HG03565 (cell line): ENCODE data around the gene DNAH3.

Source experiments
- ATAC-seq: cut with Tn5 transposase; IDR thresholded peaks from one replicate; pipeline ENCODE4 v1.9.1; 2021; ENCODE audit warnings: mild to moderate bottlenecking, moderate library complexity; ENCODE audit not compliant: unreplicated experiment

Gene DNAH3

DNA sequence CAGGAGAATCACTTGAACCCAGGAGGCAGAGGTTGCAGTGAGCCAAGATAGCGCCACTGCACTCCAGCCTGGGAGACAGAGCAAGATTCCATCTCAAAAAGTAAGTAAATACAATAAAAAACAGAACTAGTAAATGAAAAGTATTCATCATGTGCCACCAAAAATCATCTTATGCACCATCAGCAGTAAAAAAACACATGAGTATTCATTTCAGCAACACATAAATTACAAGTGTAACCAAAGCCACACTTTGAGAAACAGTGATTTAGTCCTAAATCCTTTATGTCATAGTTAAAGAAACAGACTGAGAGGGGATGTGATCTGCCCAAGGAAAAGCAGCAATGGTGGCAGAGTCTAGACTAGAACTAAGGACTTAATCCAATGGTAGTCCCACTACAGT lies 263.4 kb downstream of the DNAH3 start:
- ATAC-seq = no peak

GRCh38 chr16:20886320-20886719 lies 264.3 kb downstream of the DNAH3 start:
- ATAC-seq = no peak

GRCh38 chr16:20884240-20884556 lies 266.4 kb downstream of the DNAH3 start:
- ATAC-seq = no peak

- no peak for ATAC-seq
These were observed 266.9 kb downstream of the DNAH3 start for GRCh38 chr16:20883554-20884239.
